HepG2 (cell line): ENCODE measurements around the gene AFF4. TPM values are rescaled to one million over a fixed set of nuclear protein-coding genes. Genes with fewer than 3 reads are reported as not detected.
A peak's percentile ranks its signal among the peaks of the same experiment; 100 is the strongest.

Experiments used
- AHDC1 ChIP-seq: sonication (generic); formaldehyde crosslinking; IDR thresholded peaks from 2 replicates; pipeline ENCODE4 v1.5.1; 2020; ENCODE audit warnings: mild to moderate bottlenecking, missing genetic modification reagents, borderline replicate concordance
- KLF12 ChIP-seq: sonication (generic); formaldehyde crosslinking; IDR thresholded peaks from 2 replicates; pipeline ENCODE4 v1.4.0; 2020; ENCODE audit warnings: missing genetic modification reagents, borderline replicate concordance
- MIER2 ChIP-seq: IDR thresholded peaks from 2 replicates; pipeline ENCODE4 v1.6.1; 2016; ENCODE audit warnings: missing biosample characterization, missing genetic modification reagents
- NFYB ChIP-seq: sonication (generic); formaldehyde crosslinking; IDR thresholded peaks from 2 replicates; pipeline ENCODE4 v1.4.0; 2020; ENCODE audit warnings: missing genetic modification reagents
- NR2F1 ChIP-seq, 2 experiments: fragments of 450-650 bp in 1 of 2; formaldehyde crosslinking in 1 of 2; IDR thresholded peaks; 2 replicates each; pipeline versions ENCODE4 v1.5.0 to v1.6.1; 2016 to 2020; ENCODE audit warnings: mild to moderate bottlenecking in 1 of 2, missing compliant biosample characterization in 1 of 2, missing genetic modification reagents in 1 of 2, moderate library complexity in 1 of 2
- PAX8 ChIP-seq: sonication (generic); formaldehyde crosslinking; IDR thresholded peaks from 2 replicates; pipeline ENCODE4 v1.8.0; 2022; ENCODE audit warnings: mild to moderate bottlenecking, missing genetic modification reagents, borderline replicate concordance
- PHF21A ChIP-seq: sonication (generic); formaldehyde crosslinking; IDR thresholded peaks from 2 replicates; pipeline ENCODE4 v1.5.0; 2020; ENCODE audit warnings: mild to moderate bottlenecking, missing genetic modification reagents
- SETDB1 ChIP-seq: sonication (generic); formaldehyde crosslinking; IDR thresholded peaks from 2 replicates; pipeline ENCODE4 v1.5.1; 2020; ENCODE audit warnings: missing genetic modification reagents, mild to moderate bottlenecking, borderline replicate concordance
- SOX5 ChIP-seq: IDR thresholded peaks from 2 replicates; pipeline ENCODE4 v1.6.1; 2016; ENCODE audit warnings: borderline replicate concordance
- STAG1 ChIP-seq: sonication (generic); formaldehyde crosslinking; IDR thresholded peaks from 2 replicates; pipeline ENCODE4 v1.4.0; 2020; ENCODE audit warnings: missing genetic modification reagents
- THAP9 ChIP-seq: sonication (generic); formaldehyde crosslinking; IDR thresholded peaks from 2 replicates; pipeline ENCODE4; 2020; ENCODE audit warnings: missing genetic modification reagents, mild to moderate bottlenecking, borderline replicate concordance
- WIZ ChIP-seq: sonication (generic); formaldehyde crosslinking; IDR thresholded peaks from 2 replicates; pipeline ENCODE4 v1.5.1; 2020; ENCODE audit warnings: mild to moderate bottlenecking, missing genetic modification reagents
- ZMYM4 ChIP-seq: sonication (generic); formaldehyde crosslinking; IDR thresholded peaks from 2 replicates; pipeline ENCODE4 v1.8.1; 2023; ENCODE audit warnings: mild to moderate bottlenecking, missing genetic modification reagents
- ZNF274 ChIP-seq: sonication (generic); formaldehyde crosslinking; IDR thresholded peaks from 2 replicates; pipeline ENCODE4 v1.5.1; 2020; ENCODE audit warnings: mild to moderate bottlenecking, missing genetic modification reagents
- ZNF276 ChIP-seq: sonication (generic); formaldehyde crosslinking; IDR thresholded peaks from 2 replicates; pipeline ENCODE4 v1.4.0; 2020; ENCODE audit warnings: mild to moderate bottlenecking, low read depth, missing genetic modification reagents
- ZNF710 ChIP-seq: sonication (generic); formaldehyde crosslinking; IDR thresholded peaks from 2 replicates; pipeline ENCODE4 v1.5.0; 2020; ENCODE audit warnings: mild to moderate bottlenecking, missing genetic modification reagents, borderline replicate concordance
- ZNF792 ChIP-seq: IDR thresholded peaks from 2 replicates; pipeline ENCODE4 v1.6.1; 2016
- polyA plus RNA-seq, 8 experiments: library from polyadenylated mRNA; depleted of rRNA in 3 of 8; stranded (reverse) in 7 of 8; unstranded in 1 of 8; fragments of >200 nt; fragmentation: Illumina TruSeq in 4 of 8; extraction: Trizol in 4 of 8; gene quantifications; 2 replicates each; pipeline versions ENCODE4 v1.2.1 to v1.2.3, GENCODE V29; 2011 to 2016; ENCODE audit warnings: low read depth in 4 of 8, missing spikeins in 1 of 8, mixed read lengths in 1 of 8; ENCODE audit not compliant: insufficient read depth in 1 of 8
- total RNA-seq, 5 experiments: library from RNA; depleted of rRNA; stranded (reverse); fragments of >200 nt; fragmentation: Illumina TruSeq; extraction: Trizol; gene quantifications; 2 replicates each; pipeline ENCODE4 v1.2.3, GENCODE V29; 2016; ENCODE audit warnings: low read depth in 1 of 5

Gene AFF4
- total and polyA plus RNA-seq, 2 of the 13 experiments (the other 11 are each of a cell fraction or from before 2014, with no cell fraction given) = 22.1 to 25.5 TPM

GRCh38 chr5:132830436-132831094, 132.9 kb downstream of the AFF4 start, which contains the start of gene SHROOM1 (continued):
- no peak for TF ChIP-seq ZNF276 (CRISPR knock-in tag)
- TF ChIP-seq PHF21A = no peak
- TF ChIP-seq AHDC1 (CRISPR knock-in tag) = no peak
- no peak for TF ChIP-seq NR2F1 (CRISPR knock-in tag; IDR thresholded peaks at IDR 0.05)
- no peak for TF ChIP-seq MIER2 (CRISPR knock-in tag)
- TF ChIP-seq KLF12 (CRISPR knock-in tag) = no peak
- TF ChIP-seq SOX5 (CRISPR knock-in tag) = peak; percentile 8; the same call in 1 of the 2 replicates
- peak; percentile 22; the same call in 1 of the 2 replicates for TF ChIP-seq ZNF710
- no peak for TF ChIP-seq THAP9 (CRISPR knock-in tag)
- TF ChIP-seq SETDB1 (CRISPR knock-in tag) = no peak
- no peak for TF ChIP-seq PAX8 (CRISPR knock-in tag)
- TF ChIP-seq STAG1 (CRISPR knock-in tag) = peak; percentile 20; the same call in 1 of the 2 replicates
- no peak for TF ChIP-seq ZNF792
- no peak; the same call in none of the 2 replicates for TF ChIP-seq ZMYM4 (CRISPR knock-in tag)
- peak; percentile 65; the same call in 1 of the 2 replicates for TF ChIP-seq ZNF274 (CRISPR knock-in tag)
- TF ChIP-seq WIZ = no peak
- TF ChIP-seq NFYB (CRISPR knock-in tag) = no peak
